ENCODE data around the gene MYMK.

The MYMK gene

DNA sequence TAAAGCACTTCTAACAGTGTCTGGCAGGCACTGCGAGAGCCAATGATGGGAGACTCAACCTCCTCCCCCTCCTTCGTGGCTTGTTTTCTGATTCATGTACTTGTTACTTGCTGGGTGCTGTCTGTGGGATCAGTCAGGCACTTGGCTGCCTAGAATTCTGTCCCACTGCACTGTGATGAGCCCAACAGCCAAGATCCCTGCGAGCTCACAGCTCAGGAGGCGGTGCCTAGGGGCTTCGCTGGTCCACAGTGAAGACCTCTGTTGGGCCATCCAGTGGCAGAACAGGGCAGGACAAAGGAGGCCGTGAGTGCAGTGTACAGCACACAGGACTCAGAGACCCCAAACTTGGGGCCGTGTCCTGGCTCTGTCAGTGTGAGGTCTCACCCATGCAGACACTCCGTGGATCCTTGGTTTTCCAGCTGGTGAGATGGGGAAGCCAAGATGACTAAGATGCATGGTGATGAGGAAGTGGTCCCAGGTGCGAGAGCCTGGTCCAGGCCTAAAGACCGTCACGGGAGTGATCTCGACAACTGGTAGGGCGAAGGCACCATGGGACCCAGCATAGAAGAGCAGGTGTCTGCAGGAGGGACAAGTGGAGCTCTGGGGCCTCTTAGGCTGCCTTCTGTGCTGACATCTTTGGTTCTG is 19.5 kb downstream of the MYMK start:
- no peak for DNase-seq (ENCODE audit: low spot score)

DNA sequence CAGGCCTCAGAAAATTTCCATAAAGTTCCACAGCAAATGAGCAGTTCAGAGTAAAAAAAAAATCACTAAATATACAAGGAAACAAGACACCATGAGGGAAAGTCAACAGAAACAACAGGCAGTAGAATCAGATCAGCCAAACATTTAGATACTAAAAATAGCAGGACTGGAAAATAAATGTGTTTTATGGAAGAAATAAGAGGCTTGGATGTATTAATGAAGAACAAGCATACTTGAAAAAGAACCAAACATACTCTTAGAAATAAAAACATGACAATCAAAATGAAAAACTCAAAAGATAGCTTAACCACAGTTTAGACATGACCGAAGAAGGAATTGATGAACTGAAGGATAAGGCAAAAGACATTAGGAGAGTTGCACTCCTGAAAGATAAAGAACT is 22.6 kb downstream of the MYMK start:
- no peak for DNase-seq (ENCODE audit: low spot score)

DNA sequence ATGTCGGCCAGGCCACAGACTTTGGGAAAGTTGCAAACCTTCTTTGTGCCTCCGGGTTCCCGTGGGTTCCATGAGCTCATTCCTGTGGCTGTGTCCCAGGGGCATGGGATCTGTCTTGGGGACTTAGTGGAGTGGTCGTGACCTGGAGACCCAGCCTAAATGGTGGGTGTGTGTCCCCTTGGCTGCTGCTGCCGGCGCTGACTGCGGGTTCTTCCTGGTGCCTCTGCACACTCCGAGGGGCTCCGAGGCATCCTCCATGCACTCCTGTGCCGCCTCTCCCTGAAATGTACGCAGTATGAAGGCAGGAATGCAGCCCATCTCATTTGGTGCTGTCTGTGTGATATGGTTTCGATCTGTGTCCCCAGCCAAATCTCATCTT is 24.9 kb downstream of the MYMK start:
- DNase-seq (ENCODE audit: low spot score) = no peak

DNA sequence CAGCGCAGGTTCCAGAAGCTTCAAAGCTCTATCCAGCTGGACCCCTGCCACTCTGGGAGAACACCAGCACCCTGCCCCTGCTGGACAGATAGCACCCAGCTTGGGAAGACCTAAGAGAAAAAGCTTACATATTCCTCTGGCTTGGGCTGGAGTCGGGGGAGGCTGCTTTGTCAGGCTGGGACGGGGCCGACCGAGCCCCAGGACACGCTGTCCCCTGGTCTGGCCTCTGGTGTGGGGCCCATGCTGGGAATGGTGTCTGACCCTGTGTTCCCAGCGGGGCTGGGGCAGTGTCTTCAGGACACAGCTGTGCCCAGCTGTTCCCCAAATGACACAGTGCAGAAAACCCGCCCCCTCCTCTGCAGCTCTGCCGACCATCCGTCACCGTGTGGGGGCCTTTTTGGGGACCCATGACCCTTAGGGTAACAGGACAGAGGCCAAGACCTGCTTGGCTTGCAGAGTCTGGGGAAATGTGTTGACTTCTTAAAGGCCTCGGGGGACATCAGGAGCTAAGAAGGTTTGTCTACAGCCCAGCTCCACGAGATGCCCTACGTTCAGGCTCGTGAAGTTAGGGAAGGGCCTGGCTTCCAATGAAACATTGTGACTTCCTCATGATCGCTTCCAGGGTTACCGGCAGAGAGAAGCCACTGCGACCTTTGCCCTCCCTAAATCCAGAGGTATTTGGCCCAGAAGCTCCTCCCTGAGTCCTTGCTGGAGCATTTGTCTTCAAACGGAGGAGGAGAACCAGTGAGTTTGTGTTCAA is 25.4 kb downstream of the MYMK start:
- no peak for DNase-seq (ENCODE audit: low spot score)

DNA sequence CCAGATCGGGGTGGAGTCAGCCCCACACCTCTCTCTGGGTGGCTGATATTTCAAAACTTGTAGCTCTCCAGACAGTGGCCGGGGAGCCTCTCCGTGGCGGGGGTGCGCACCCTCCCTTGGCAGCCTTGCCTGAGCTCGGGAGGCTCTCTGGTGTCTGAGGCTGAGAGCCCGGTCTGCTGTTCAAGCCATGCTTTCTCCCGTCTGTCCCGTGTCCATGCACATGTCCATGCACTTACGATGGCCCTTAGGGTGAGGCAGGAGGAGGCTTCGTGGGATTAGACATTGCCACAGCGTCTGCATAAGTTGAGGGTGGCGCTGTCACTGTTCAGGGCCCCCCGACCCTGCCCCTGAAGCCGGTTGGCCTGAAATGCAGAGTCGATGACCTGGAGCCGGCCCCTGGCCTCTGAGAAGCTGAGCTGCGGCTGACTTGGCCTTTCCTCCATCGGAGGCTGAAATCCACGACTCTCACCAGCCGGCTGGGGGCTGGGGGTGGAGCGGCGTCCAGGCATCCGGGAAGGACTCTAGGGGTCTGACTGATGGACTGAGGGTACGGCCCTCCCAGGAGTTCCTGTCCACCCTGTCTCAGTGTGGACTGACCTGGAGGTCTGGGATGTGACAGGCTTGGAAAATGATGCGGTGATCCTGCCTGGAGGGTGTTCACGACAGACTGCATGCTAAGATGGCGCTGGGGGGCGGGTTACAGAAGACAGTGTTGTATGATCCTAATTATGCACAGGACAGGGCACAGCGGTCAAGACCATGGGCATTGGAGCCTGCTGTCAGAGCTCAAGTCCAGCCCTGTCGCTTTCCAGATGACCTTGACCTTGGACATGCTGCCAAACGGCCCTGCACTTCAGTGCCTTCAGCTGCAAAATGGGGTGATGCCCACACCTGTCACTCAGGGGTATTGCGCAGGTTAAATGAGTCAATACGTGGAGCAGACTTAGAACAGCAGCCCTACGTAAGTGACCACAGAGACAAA is 27.6 kb downstream of the MYMK start:
- DNase-seq (ENCODE audit: low spot score) = no peak

DNA sequence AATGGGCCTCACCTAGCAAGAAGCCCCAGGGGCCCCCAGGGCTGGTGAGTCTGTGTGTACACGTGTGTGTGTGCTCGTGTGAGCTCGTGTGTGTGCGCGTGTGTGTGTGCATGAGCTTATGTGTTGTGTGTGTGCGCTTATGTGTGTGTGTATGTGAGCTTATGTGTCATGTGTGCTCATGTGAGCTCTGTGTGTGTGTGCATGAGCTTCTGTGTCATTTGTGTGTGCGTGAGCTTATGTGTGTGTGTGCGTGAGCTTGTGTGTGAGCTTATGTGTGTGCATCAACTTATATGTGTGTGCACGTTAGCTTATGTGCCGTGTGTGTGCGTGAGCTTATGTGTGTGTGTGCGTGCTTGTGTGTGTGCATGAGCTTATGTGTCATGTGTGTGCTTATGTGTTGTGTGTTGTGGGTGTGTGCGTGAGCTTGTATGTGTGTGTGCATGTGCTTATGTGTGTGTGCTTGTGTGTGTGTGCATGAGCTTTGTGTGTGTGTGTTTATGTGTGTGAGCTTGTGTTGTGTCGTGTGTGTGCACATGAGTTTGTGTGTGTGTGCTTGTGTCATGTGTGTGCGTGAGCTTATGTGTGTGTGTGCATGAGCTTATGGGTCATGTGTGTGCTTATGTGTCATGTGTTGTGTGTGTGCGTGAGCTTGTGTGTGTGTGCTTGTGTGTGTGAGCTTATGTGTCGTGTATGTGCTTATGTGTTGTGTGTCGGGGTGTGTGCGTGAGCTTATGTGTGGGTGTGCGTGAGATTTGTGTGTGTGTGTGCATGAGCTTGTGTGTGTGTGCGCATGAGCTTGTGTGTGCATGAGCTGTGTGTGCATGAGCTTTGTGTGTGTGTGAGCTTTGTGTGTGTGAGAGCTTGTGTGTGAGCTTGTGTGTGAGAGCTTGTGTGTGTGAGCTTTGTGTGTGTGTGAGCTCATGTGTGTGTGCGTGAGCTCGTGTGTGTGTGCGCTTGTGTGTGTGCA is 29.1 kb downstream of the MYMK start:
- DNase-seq (ENCODE audit: low spot score) = no peak

DNA sequence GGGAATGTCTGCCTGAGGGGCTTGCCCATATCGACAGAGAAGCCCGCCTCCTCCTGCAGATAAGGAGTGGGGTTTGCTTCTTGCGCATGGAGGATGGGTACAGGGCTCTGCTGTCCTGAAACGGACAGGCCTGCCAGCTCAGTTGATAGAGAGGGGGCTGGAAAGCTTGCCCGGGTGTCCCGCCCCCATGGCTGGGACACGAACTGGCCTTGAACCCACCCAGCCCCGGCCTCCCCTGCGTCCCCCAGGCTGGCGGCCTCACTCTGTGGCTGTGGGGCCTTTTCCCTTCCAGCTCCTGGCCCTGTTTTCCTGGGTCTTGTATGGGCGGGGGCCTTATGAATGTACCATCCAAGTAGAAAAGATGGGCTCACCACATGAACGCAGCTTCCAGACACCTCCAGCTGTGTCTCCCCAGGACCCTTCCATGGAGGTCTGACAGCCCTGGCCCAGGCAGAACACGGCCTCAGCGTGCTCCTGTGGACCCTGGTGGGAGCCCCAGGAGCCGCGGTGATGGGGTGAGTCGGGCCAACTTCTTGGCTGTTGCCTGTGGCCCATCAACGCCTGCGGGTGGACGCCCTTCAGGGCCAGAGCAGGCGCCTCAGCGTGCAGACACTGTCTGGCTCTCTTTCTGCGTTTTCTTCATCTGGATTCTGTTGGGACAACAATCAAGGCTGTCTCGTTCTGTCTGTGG is 30.0 kb downstream of the MYMK start:
- no peak for DNase-seq (ENCODE audit: low spot score)

DNA sequence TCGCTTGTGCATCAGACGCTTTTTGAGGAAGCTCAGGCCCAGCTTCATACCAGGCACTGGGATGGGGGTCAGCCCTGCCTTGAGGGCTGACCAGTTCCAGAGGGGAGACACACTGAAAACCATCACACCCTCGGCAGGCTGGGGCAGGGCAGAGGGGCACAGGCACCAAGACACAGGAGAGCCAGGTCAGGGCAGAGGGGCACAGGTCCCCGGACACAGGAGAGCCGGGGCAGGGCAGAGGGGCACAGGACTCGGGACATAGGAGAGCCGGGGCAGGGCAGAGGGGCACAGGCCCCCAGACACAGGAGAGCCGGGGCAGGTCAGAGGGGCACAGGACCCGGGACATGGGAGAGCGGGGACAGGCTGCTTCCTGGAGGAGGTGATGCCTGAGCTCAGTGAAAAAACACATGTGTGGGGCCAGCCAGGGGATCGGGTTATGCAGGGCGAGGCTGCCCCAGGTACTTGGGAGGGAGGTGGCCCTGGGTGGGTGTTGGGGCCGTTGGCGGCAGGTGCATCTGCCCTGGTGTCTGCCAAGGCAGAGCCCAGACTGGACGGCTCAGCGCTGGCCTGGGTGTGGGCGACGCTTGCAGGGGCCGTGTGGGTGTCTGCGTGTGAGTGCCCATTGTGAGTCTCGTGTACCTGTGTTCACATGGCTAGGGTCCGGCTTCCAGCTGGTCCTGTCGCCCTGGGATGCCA is 30.8 kb downstream of the MYMK start:
- no peak for DNase-seq (ENCODE audit: low spot score)

DNA sequence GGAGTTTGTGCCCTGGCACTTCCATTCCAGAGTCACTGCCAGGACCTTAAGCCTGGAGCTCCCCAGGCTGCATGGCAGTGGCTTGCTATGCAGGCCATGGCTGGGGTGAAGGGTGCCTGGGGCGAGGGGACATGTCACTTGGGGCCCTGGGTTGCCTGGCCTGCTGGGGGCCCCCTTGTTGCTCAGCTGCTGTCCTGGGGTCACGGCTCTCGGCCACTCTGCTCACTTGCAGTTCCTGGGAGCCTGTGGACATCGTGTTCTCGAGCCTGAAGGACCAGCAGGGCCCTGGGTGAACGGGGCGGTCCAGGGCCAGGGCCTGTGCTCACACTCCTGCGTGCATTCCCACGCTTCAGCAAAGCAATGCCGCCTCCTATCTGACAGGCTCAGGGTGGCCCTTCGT is 31.3 kb downstream of the MYMK start:
- no peak for DNase-seq (ENCODE audit: low spot score)

DNA sequence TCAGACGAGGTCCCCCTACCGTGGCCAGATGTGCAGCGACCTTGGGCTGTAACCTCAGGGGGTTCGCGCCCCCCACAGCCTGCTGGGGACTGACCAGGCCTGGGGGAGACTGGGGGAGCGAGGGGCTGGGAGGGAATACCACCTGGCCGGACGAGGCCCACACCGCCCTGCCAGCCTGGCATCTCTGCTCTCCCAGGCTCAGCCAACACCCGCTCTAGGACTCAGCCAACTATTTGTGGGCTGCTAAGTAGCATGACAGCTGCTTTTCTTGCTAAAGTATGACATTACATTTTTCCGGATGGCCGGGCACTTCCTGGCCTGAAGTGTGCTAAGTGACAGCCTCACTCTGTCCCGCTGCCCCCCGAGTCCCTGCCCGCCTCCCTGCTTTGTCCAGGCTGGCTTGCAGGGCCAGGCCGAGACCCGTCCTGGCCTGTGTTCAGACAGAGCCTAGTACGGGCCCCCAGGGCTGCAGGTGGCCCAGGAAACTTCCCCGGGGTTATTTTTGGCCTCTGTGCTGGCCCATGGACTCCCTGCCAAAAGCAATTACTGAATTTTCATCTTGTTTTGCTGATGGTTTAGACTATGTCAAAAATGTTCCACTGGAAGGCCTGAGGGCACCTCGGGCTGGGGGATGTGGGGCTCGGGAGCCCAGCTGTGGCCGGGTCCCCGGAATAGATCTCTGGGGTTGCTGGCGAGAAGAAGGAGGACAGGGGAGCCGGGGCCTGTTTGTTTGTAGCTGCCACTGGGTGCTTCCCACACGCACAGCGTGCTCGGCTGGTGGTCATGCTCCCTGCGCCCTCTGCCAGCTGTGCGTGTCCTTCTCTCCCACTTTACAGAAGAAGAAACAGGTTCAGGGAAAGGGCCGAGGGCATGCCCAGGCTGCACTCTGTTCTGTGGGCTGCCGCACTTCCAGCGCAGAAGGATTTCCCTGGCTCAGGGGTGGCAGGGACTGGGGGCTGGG is 32.4 kb downstream of the MYMK start:
- no peak for DNase-seq (ENCODE audit: low spot score)

DNA sequence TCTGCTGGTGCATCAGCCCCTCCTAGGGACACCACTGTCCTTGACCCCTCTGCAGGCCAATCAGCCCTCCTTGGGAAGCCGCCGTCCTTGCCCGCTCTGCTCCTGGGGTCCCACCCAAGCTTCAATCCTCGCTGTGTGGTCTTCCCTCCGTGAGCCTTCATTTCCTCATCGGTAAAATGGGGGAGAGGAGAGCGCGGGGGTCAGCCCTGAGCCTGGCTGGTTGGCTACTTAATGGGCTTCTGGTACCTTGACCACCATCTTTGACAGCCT is 33.2 kb downstream of the MYMK start:
- DNase-seq (ENCODE audit: low spot score) = no peak

DNA sequence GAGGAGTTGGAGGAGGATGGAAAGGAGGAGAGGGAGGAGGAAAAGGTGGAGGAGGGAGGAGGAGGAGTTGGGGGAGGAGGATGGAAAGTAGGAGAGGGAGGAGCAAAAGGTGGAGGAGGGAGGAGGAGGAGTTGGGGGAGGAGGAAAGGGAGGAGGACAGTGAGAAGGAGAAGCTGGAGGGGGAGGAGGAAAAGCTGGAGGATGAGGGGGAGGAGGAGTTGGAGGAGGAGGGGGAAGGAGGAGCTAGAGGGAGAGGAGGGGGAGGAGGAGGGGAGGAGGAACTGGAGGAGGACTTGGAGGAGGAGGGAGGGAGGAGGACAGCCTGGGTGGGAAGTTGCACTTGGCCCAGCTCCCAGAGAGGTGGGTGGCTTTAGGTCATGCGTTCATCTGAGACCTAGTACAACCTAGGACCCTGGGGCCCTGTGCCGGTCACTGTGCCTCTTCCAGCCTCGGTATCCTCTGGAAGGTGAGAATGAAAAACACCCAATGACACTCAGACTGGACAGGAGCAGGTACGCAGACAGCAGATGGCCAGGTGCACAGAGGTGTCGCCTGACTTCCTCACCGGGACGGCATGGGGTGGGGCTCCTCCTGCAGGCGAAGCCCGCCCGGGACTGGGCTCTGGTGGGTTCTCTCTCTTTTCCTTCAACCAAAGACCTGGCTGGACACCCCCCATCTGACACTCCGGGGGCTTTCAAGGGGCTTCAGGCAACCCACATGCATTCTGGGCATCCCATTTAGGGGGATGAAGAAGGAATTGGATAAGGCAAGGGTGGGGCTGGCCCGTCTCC is 33.7 kb downstream of the MYMK start:
- DNase-seq (ENCODE audit: low spot score) = no peak

DNA sequence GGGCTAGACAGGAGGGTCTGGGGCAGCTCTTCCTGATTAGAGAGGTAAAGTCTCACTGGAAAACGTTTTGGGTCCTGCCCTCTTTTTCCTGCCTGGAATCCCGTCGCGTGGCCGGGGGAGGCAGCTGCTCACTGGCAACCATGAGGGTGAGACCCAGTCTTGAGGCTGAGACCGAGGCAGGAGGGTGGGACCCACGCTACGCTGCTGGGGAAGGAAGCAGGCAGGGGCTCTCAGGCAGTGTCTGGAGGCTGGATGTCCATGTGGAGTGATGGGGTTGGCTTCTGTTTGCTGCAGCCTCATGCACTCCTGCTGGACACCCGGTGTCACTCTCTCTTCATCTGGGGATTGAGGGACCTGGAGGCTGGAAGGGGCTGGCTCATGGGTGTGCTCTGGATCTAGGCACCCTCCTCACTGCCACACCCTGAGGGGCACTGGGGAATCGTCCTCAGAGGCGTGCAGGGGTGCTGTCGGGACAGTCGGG is 34.5 kb downstream of the MYMK start:
- DNase-seq (ENCODE audit: low spot score) = no peak

DNA sequence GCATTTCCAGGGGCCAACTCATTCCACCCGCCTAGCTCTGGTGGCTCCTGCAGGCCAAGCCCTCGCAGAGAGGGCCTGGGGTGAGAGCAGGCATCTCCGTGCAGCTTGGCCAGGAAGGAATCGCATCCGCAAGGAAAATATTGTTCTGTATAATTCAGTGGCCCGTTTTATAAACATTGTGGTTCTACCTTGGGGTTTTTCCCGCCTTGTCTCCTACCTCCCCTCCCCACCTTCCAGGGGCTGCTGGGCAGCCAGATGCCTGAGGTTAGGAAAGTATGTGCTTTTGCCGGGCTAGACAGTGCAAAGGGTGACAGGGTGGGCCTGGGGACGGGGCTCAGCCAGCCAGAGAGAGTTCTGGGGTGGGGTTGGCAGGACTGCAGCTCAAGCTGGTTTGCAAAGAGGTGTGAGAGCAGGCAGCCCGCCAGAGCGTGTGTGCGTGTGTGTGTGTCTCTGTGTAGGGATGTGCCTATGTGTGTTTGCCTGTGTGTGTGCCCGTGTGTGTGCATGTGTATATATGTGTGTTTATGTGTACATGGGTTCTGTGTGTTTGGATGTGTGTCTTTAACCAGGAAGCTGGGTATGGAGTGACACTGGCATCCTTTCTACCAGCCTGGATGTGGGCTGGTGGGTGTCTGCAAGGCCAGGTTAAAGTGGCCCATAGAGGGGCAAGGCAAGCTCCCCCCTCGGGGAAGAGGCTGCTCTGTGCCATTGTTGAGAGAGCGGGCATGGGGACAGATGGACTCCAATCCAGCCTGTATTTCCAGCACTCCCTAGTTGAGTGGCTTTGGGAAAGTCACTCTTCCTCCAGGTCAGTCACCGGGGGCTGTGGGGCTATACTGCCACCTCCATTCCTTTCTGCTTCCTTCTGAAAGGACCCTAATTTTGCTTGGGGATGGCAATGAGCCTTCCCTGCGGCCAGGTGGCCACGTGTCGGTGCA is 35.2 kb downstream of the MYMK start:
- no peak for DNase-seq (ENCODE audit: low spot score)

DNA sequence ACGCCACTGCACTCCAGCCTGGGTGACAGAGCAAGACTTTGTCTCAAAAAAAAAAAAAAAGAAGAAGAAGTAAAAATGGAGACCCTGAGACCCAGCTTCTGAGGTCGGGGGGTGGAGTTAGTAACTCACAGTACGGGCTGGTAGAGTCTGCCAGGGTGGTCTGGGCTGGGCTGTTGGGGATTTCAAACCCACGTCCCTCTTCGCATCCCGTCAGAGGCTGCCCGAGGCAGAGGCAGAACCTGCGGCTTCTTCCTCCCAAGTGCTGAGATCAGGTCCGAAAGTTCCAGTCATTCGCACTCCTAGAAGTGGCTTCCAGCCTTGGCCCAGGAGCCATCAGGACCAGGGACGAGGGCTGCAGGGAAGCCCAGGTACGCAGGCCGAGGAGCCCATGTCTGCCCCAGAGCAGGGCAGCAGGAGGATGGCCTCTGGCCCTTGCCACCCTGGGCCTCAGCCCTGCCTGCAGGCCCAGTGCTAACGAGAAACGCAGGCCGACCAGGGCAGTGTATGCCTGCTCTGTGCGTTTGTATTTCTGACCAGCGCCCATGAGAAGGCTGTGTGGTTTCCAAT is 36.0 kb downstream of the MYMK start:
- no peak for DNase-seq (ENCODE audit: low spot score)

DNA sequence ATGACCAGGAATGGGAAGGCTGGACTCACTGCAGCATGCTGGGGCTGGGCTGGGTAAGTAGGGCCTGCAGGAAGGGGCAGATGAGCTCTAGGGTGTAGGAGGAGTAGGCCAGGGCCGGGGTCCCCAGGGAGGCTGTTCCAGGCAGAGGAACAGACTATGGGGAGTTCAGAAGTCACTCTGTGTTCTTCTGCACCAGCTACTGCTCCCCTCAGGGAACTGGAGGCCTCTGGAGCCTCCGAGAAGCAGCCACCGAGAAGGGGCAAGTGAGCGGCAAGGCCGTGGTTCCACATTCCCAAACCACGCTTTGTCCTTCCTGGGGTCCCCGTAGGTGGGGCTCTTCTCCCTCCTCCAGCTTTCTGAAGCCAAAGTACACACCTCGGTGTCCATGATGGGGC is 37.4 kb downstream of the MYMK start:
- no peak for DNase-seq (ENCODE audit: low spot score)
